Measurements from ENCODE around the gene RGS10. TPM values are rescaled to one million over a fixed set of nuclear protein-coding genes. Genes with fewer than 3 reads are reported as not detected.

Gene RGS10
- total RNA-seq, 4 donors from 2014 or later, result 3.0 to 64.2 (median 12.0) TPM

- no peak overlapping the region for H3K4me3 ChIP-seq
Measured at GRCh38 chr10:119516381-119517234, 25.9 kb downstream of the RGS10 start.

GRCh38 chr10:119515511-119516045, 26.9 kb downstream of the RGS10 start:
- no peak for DNase-seq

More at GRCh38 chr10:119516381-119517234, 25.9 kb downstream of the RGS10 start:
- ATAC-seq (no peak), DNase-seq (no peak)
- TF ChIP-seq, protein P1, sequence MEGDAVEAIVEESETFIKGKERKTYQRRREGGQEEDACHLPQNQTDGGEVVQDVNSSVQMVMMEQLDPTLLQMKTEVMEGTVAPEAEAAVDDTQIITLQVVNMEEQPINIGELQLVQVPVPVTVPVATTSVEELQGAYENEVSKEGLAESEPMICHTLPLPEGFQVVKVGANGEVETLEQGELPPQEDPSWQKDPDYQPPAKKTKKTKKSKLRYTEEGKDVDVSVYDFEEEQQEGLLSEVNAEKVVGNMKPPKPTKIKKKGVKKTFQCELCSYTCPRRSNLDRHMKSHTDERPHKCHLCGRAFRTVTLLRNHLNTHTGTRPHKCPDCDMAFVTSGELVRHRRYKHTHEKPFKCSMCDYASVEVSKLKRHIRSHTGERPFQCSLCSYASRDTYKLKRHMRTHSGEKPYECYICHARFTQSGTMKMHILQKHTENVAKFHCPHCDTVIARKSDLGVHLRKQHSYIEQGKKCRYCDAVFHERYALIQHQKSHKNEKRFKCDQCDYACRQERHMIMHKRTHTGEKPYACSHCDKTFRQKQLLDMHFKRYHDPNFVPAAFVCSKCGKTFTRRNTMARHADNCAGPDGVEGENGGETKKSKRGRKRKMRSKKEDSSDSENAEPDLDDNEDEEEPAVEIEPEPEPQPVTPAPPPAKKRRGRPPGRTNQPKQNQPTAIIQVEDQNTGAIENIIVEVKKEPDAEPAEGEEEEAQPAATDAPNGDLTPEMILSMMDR (IDR thresholded peaks at IDR 0.05 in 4 of 5, conservative IDR thresholded peaks at IDR 0.05 in 1 of 5), result no peak
- no peak for TF ChIP-seq POLR2A (IDR thresholded peaks at IDR 0.05)
- Histone ChIP-seq H3K27me3 (no peaks in the 10 kb centered on the region), H3K9me3 (no peaks in the 10 kb centered on the region), H3K4me1 (no peaks in the 10 kb centered on the region), H3K36me3 (no peaks in the 10 kb centered on the region), H3K27ac (no peak overlapping the region)
- intact Hi-C loops (cut with DNase I; ENCODE audit: low total_unique reads) (no loop called here), in situ Hi-C loops (cut with MboI; ENCODE audit: low sequenced_read_pairs in 4 of 4) (no loop called here)

GRCh38 chr10:119514819-119515218, 27.7 kb downstream of the RGS10 start:
- intact Hi-C loops (cut with DNase I; ENCODE audit: low total_unique reads), result no loop called here
- no peaks in the 10 kb centered on the region for H3K36me3 ChIP-seq
- H3K9me3 ChIP-seq, result no peaks in the 10 kb centered on the region
- H3K27ac ChIP-seq, result no peak overlapping the region
- DNase-seq (no peak), ATAC-seq (no peak)
- in situ Hi-C loops (cut with MboI; ENCODE audit: low sequenced_read_pairs in 4 of 4), result no loop called here
- TF ChIP-seq POLR2A (IDR thresholded peaks at IDR 0.05), result no peak
- TF ChIP-seq, protein P1 (IDR thresholded peaks at IDR 0.05 in 4 of 5, conservative IDR thresholded peaks at IDR 0.05 in 1 of 5), result no peak
- H3K27me3 ChIP-seq, result no peaks in the 10 kb centered on the region
- peaks cover 4 to 7% of the 10 kb centered on the region in 2 donors for H3K4me1 ChIP-seq
- no peak overlapping the region for H3K4me3 ChIP-seq

More at GRCh38 chr10:119515511-119516045, 26.9 kb downstream of the RGS10 start:
- Histone ChIP-seq H3K27me3 (no peaks in the 10 kb centered on the region), H3K36me3 (no peaks in the 10 kb centered on the region), H3K9me3 (no peaks in the 10 kb centered on the region), H3K4me3 (no peak overlapping the region), H3K27ac (no peak overlapping the region), H3K4me1 (peaks cover 0 to under 1% of the 10 kb centered on the region in 2 donors)
- in situ Hi-C loops (cut with MboI; ENCODE audit: low sequenced_read_pairs in 4 of 4), result no loop called here
- no peak for TF ChIP-seq POLR2A (IDR thresholded peaks at IDR 0.05)
- TF ChIP-seq, protein P1 (IDR thresholded peaks at IDR 0.05 in 4 of 5, conservative IDR thresholded peaks at IDR 0.05 in 1 of 5), result no peak
- intact Hi-C loops (cut with DNase I; ENCODE audit: low total_unique reads), result no loop called here
- ATAC-seq, result no peak

- Histone ChIP-seq H3K27ac (no peak overlapping the region), H3K4me3 (no peak overlapping the region), H3K4me1 (peaks cover 4 to 7% of the 10 kb centered on the region in 2 donors), H3K36me3 (no peaks in the 10 kb centered on the region), H3K9me3 (no peaks in the 10 kb centered on the region), H3K27me3 (no peaks in the 10 kb centered on the region)
- TF ChIP-seq POLR2A (IDR thresholded peaks at IDR 0.05), result no peak
- TF ChIP-seq, protein P1 (IDR thresholded peaks at IDR 0.05 in 4 of 5, conservative IDR thresholded peaks at IDR 0.05 in 1 of 5), result no peak
- no peak for DNase-seq
- intact Hi-C loops (cut with DNase I; ENCODE audit: low total_unique reads), result no loop called here
- in situ Hi-C loops (cut with MboI; ENCODE audit: low sequenced_read_pairs in 4 of 4), result no loop called here
- ATAC-seq, result no peak
Measured at GRCh38 chr10:119511828-119512515, 30.5 kb downstream of the RGS10 start.
